ENCODE results near the gene FBXO31. TPM values are rescaled to one million over a fixed set of nuclear protein-coding genes. Genes with fewer than 3 reads are reported as not detected.

FBXO31 gene
- total and polyA plus RNA-seq, 9 of the 15 experiments (the other 6 are each of a cell fraction or from before 2014, with no cell fraction given), result 0.18 to 33.3 (median 10.9) TPM

DNA sequence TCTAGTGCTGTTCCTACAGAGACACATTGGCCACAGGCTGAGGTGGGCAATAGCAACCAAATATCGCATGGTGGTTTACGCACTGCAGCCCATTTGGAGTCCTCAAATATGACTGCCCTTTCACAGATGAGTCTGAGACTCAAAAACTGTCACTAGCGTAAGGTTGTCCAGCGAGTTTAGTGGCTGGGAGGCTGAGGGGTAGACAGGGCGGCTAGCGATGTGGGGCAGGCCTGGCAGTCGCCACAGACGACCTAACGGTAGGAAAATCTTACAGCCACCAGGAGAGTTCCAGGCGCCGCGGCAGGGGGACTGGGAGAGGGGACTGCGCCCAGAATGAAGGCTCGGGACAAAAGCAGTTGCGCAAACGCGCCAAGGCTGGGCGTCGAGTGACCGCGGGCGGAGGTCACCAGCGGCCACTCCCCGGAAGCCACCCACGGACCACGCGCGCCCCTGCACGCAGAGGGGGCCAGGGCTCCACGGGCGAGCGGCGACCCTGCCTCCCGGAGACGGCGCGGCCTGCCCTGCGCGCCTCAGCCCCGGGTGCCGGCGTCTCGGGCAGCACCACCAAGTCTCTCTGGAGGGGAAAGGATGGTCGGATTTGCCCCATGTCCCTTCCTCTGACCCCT, 7.9 kb upstream of the FBXO31 start (continued):
- TF ChIP-seq ZNF217 (CRISPR knock-in tag; IDR thresholded peaks at IDR 0.05), result no peak
- no peak for TF ChIP-seq ZNF134 (CRISPR knock-in tag; conservative IDR thresholded peaks at IDR 0.05)
- TF ChIP-seq GABPA (tag; conservative IDR thresholded peaks at IDR 0.05; ENCODE audit: low read depth), result peak; percentile 69
- TF ChIP-seq NR4A1 (CRISPR knock-in tag; IDR thresholded peaks at IDR 0.05), result 0 out of 2 replicates have a peak, but pooled peaks have one; percentile 36
- TF ChIP-seq NR4A1 (tag; IDR thresholded peaks at IDR 0.05), result peak; percentile 60
- TF ChIP-seq, protein P1, sequence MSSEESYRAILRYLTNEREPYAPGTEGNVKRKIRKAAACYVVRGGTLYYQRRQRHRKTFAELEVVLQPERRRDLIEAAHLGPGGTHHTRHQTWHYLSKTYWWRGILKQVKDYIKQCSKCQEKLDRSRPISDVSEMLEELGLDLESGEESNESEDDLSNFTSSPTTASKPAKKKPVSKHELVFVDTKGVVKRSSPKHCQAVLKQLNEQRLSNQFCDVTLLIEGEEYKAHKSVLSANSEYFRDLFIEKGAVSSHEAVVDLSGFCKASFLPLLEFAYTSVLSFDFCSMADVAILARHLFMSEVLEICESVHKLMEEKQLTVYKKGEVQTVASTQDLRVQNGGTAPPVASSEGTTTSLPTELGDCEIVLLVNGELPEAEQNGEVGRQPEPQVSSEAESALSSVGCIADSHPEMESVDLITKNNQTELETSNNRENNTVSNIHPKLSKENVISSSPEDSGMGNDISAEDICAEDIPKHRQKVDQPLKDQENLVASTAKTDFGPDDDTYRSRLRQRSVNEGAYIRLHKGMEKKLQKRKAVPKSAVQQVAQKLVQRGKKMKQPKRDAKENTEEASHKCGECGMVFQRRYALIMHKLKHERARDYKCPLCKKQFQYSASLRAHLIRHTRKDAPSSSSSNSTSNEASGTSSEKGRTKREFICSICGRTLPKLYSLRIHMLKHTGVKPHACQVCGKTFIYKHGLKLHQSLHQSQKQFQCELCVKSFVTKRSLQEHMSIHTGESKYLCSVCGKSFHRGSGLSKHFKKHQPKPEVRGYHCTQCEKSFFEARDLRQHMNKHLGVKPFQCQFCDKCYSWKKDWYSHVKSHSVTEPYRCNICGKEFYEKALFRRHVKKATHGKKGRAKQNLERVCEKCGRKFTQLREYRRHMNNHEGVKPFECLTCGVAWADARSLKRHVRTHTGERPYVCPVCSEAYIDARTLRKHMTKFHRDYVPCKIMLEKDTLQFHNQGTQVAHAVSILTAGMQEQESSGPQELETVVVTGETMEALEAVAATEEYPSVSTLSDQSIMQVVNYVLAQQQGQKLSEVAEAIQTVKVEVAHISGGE (CRISPR knock-in tag; IDR thresholded peaks at IDR 0.05), result peak in 1 of 3 experiments; percentile 82; a peak in 2 of 6 replicates
- peak; percentile 88 for TF ChIP-seq L3MBTL2 (IDR thresholded peaks at IDR 0.05)
- 0 out of 2 replicates have a peak, but pooled peaks have one; percentile 5 for TF ChIP-seq POLR2A (conservative IDR thresholded peaks at IDR 0.05)
- TF ChIP-seq PHB (CRISPR knock-in tag; IDR thresholded peaks at IDR 0.05), result 0 out of 2 replicates have a peak, but pooled peaks have one; percentile 81
- TF ChIP-seq, protein P2, sequence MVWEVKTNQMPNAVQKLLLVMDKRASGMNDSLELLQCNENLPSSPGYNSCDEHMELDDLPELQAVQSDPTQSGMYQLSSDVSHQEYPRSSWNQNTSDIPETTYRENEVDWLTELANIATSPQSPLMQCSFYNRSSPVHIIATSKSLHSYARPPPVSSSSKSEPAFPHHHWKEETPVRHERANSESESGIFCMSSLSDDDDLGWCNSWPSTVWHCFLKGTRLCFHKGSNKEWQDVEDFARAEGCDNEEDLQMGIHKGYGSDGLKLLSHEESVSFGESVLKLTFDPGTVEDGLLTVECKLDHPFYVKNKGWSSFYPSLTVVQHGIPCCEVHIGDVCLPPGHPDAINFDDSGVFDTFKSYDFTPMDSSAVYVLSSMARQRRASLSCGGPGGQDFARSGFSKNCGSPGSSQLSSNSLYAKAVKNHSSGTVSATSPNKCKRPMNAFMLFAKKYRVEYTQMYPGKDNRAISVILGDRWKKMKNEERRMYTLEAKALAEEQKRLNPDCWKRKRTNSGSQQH (CRISPR knock-in tag; IDR thresholded peaks at IDR 0.05), result 0 out of 2 replicates have a peak, but pooled peaks have one; percentile 56
- no peak for TF ChIP-seq POLR3A (IDR thresholded peaks at IDR 0.05; ENCODE audit: borderline replicate concordance, extremely low read depth, insufficient read depth, insufficient read length)
- TF ChIP-seq, protein P3, sequence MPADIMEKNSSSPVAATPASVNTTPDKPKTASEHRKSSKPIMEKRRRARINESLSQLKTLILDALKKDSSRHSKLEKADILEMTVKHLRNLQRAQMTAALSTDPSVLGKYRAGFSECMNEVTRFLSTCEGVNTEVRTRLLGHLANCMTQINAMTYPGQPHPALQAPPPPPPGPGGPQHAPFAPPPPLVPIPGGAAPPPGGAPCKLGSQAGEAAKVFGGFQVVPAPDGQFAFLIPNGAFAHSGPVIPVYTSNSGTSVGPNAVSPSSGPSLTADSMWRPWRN (IDR thresholded peaks at IDR 0.05; ENCODE audit: low read depth), result 0 out of 2 replicates have a peak, but pooled peaks have one; percentile 10
- TF ChIP-seq KLF13 (tag; IDR thresholded peaks at IDR 0.05; ENCODE audit: borderline replicate concordance, low read depth), result no peak
- TF ChIP-seq ZNF224 (CRISPR knock-in tag; IDR thresholded peaks at IDR 0.05), result no peak
- TF ChIP-seq, protein P4, sequence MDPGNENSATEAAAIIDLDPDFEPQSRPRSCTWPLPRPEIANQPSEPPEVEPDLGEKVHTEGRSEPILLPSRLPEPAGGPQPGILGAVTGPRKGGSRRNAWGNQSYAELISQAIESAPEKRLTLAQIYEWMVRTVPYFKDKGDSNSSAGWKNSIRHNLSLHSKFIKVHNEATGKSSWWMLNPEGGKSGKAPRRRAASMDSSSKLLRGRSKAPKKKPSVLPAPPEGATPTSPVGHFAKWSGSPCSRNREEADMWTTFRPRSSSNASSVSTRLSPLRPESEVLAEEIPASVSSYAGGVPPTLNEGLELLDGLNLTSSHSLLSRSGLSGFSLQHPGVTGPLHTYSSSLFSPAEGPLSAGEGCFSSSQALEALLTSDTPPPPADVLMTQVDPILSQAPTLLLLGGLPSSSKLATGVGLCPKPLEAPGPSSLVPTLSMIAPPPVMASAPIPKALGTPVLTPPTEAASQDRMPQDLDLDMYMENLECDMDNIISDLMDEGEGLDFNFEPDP (CRISPR knock-in tag; IDR thresholded peaks at IDR 0.05), result 0 out of 2 replicates have a peak, but pooled peaks have one; percentile 35
- peak; percentile 64; the same call in 1 of the 2 replicates for TF ChIP-seq GTF2E2 (tag; IDR thresholded peaks at IDR 0.05)

Data from K562 (cell line).